ENCODE measurements around the gene ZBTB20. TPM values are rescaled to one million over a fixed set of nuclear protein-coding genes. Genes with fewer than 3 reads are reported as not detected.

The ZBTB20 gene
- total and polyA plus RNA-seq, 4 donors, result 3.1 to 57.4 (median 29.3) TPM

- no peaks in the 10 kb centered on the region for H3K36me3 ChIP-seq (ENCODE audit: control insufficient read depth, insufficient read depth, low read length)
- 100% methylated on average over 3 of the region's 3 CpGs for WGBS (ENCODE audit: insufficient coverage)
- no peak overlapping the region for H3K4me3 ChIP-seq (ENCODE audit: low read depth, low read length)
- no peaks in the 10 kb centered on the region for H3K4me1 ChIP-seq (ENCODE audit: control insufficient read depth, insufficient read depth, low read length)
- DNase-seq (ENCODE audit: low read depth in 4 of 6, low spot score in 6 of 6), result no peak
- no peaks in the 10 kb centered on the region for H3K27me3 ChIP-seq (ENCODE audit: control insufficient read depth, insufficient read depth, low read length)
- H3K27ac ChIP-seq (ENCODE audit: low read depth, low read length), result no peak overlapping the region
- peaks cover 5% of the 10 kb centered on the region for H3K9me3 ChIP-seq (ENCODE audit: control insufficient read depth, insufficient read depth, low read length)
These were observed 512.5 kb downstream of the ZBTB20 start for GRCh38 chr3:114634635-114635034.

- H3K9me3 ChIP-seq (ENCODE audit: control insufficient read depth, insufficient read depth, low read length), result peaks cover 5% of the 10 kb centered on the region
- H3K36me3 ChIP-seq (ENCODE audit: control insufficient read depth, insufficient read depth, low read length), result no peaks in the 10 kb centered on the region
- WGBS (ENCODE audit: insufficient coverage), result no CpG with 5 or more reads among the region's 1 CpG
- no peaks in the 10 kb centered on the region for H3K4me1 ChIP-seq (ENCODE audit: control insufficient read depth, insufficient read depth, low read length)
- H3K27ac ChIP-seq (ENCODE audit: low read depth, low read length), result no peak overlapping the region
- no peak for DNase-seq (ENCODE audit: low read depth in 4 of 6, low spot score in 6 of 6)
- H3K27me3 ChIP-seq (ENCODE audit: control insufficient read depth, insufficient read depth, low read length), result no peaks in the 10 kb centered on the region
- no peak overlapping the region for H3K4me3 ChIP-seq (ENCODE audit: low read depth, low read length)
These were observed 514.2 kb downstream of the ZBTB20 start for GRCh38 chr3:114632757-114633424.

GRCh38 chr3:114627770-114628169 lies 519.3 kb downstream of the ZBTB20 start:
- Histone ChIP-seq H3K36me3 (ENCODE audit: control insufficient read depth, insufficient read depth, low read length) (no peaks in the 10 kb centered on the region), H3K27ac (ENCODE audit: low read depth, low read length) (no peak overlapping the region), H3K27me3 (ENCODE audit: control insufficient read depth, insufficient read depth, low read length) (no peaks in the 10 kb centered on the region), H3K4me3 (ENCODE audit: low read depth, low read length) (no peak overlapping the region), H3K9me3 (ENCODE audit: control insufficient read depth, insufficient read depth, low read length) (no peaks in the 10 kb centered on the region), H3K4me1 (ENCODE audit: control insufficient read depth, insufficient read depth, low read length) (peaks cover 5% of the 10 kb centered on the region)
- no CpG with 5 or more reads among the region's 4 CpGs for WGBS (ENCODE audit: insufficient coverage)
- no peak for DNase-seq (ENCODE audit: low read depth in 4 of 6, low spot score in 6 of 6)

- 39% methylated on average over 3 of the region's 4 CpGs for WGBS (ENCODE audit: insufficient coverage)
- Histone ChIP-seq H3K27ac (ENCODE audit: low read depth, low read length) (no peak overlapping the region), H3K4me1 (ENCODE audit: control insufficient read depth, insufficient read depth, low read length) (peaks cover 5% of the 10 kb centered on the region)
These were observed 520.3 kb downstream of the ZBTB20 start for GRCh38 chr3:114626751-114627150.

DNA sequence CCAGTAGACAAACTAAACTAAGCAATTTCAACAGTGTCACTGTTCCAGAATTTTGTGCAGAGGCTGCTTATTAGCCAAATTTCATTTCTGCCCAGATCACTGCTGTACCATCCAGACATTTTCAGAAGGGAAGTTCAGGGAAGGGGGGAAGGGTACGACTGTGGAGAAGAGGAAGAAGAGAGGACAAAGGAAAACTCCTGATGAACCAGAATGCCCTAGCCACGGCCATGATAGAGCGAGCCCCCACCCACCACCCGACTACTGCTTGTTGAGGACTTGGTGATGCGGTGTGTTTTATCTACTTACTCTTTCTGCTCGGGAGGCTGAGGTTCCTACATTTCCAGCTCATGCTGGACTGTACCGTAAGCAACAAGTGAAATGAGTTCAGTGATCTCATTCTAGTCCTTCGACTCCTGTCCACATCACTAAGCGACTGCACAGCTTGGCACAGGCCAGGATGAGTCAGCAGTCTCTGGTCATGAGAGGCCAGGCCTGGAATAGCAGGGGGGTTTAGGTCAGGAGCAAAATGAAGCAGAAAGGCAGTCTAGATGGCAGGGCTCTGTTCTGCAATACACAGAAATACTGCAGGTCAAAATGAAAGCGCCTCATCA lies 522.4 kb downstream of the ZBTB20 start:
- Histone ChIP-seq H3K9me3 (ENCODE audit: control insufficient read depth, insufficient read depth, low read length) (no peaks in the 10 kb centered on the region), H3K36me3 (ENCODE audit: control insufficient read depth, insufficient read depth, low read length) (no peaks in the 10 kb centered on the region), H3K4me1 (ENCODE audit: control insufficient read depth, insufficient read depth, low read length) (peaks cover 5% of the 10 kb centered on the region), H3K27ac (ENCODE audit: low read depth, low read length) (peak overlapping the region; percentile 74), H3K4me3 (ENCODE audit: low read depth, low read length) (no peak overlapping the region), H3K27me3 (ENCODE audit: control insufficient read depth, insufficient read depth, low read length) (no peaks in the 10 kb centered on the region)
- DNase-seq (ENCODE audit: low read depth in 4 of 6, low spot score in 6 of 6), result peak in 3 of 6 donors; percentile 28 to 79 (median 39)
- 79% methylated on average over 4 of the region's 10 CpGs for WGBS (ENCODE audit: insufficient coverage)

More at GRCh38 chr3:114626751-114627150, 520.3 kb downstream of the ZBTB20 start:
- Histone ChIP-seq H3K36me3 (ENCODE audit: control insufficient read depth, insufficient read depth, low read length) (no peaks in the 10 kb centered on the region), H3K27me3 (ENCODE audit: control insufficient read depth, insufficient read depth, low read length) (no peaks in the 10 kb centered on the region), H3K9me3 (ENCODE audit: control insufficient read depth, insufficient read depth, low read length) (no peaks in the 10 kb centered on the region), H3K4me3 (ENCODE audit: low read depth, low read length) (no peak overlapping the region)
- no peak for DNase-seq (ENCODE audit: low read depth in 4 of 6, low spot score in 6 of 6)

GRCh38 chr3:114624047-114624445 lies 523.0 kb downstream of the ZBTB20 start:
- Histone ChIP-seq H3K4me3 (ENCODE audit: low read depth, low read length) (no peak overlapping the region), H3K4me1 (ENCODE audit: control insufficient read depth, insufficient read depth, low read length) (peaks cover 5% of the 10 kb centered on the region), H3K27me3 (ENCODE audit: control insufficient read depth, insufficient read depth, low read length) (no peaks in the 10 kb centered on the region), H3K27ac (ENCODE audit: low read depth, low read length) (peak overlapping the region; percentile 74), H3K36me3 (ENCODE audit: control insufficient read depth, insufficient read depth, low read length) (no peaks in the 10 kb centered on the region), H3K9me3 (ENCODE audit: control insufficient read depth, insufficient read depth, low read length) (no peaks in the 10 kb centered on the region)
- WGBS (ENCODE audit: insufficient coverage), result 57% methylated on average over 1 of the region's 6 CpGs
- peak in 1 of 6 donors; percentile 31 for DNase-seq (ENCODE audit: low read depth in 4 of 6, low spot score in 6 of 6)

DNA sequence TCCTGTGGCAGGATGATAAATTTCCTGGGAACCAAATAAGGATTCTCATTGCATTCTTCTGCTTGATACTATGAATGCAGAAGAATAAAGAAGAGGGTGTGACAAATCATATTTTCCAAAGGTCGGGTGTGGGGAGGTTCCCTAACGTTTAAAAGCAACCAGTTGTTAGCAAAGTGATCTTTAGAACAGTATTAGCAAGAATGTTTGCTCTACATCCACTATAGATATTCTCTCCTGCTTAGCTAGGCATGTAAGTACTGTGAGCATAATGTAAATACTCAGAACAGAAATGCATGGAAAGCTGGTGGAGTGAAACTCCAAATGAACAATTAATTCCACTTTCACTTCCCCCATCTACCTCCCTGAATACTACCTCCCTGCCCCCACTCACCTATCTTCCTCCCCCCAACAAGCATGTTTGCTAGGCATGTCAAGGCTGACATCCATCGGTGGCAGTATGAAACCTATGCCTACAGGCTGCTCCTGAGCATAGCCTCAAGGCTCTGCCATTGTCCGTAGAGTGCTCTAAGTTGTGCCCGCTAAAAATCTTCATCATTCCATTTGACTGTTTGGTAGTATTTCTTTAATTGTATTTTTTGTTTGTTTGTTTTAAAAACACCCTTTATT lies 523.6 kb downstream of the ZBTB20 start:
- peaks cover 5% of the 10 kb centered on the region for H3K4me1 ChIP-seq (ENCODE audit: control insufficient read depth, insufficient read depth, low read length)
- no peak for DNase-seq (ENCODE audit: low read depth in 4 of 6, low spot score in 6 of 6)
- no peaks in the 10 kb centered on the region for H3K9me3 ChIP-seq (ENCODE audit: control insufficient read depth, insufficient read depth, low read length)
- peak overlapping the region; percentile 74 for H3K27ac ChIP-seq (ENCODE audit: low read depth, low read length)
- H3K4me3 ChIP-seq (ENCODE audit: low read depth, low read length), result no peak overlapping the region
- H3K27me3 ChIP-seq (ENCODE audit: control insufficient read depth, insufficient read depth, low read length), result no peaks in the 10 kb centered on the region
- WGBS (ENCODE audit: insufficient coverage), result no CpG with 5 or more reads among the region's 5 CpGs
- no peaks in the 10 kb centered on the region for H3K36me3 ChIP-seq (ENCODE audit: control insufficient read depth, insufficient read depth, low read length)

GRCh38 chr3:114622001-114622400 lies 525.1 kb downstream of the ZBTB20 start:
- H3K36me3 ChIP-seq (ENCODE audit: control insufficient read depth, insufficient read depth, low read length), result no peaks in the 10 kb centered on the region
- peaks cover 5% of the 10 kb centered on the region for H3K4me1 ChIP-seq (ENCODE audit: control insufficient read depth, insufficient read depth, low read length)
- no peak overlapping the region for H3K27ac ChIP-seq (ENCODE audit: low read depth, low read length)
- no peak for DNase-seq (ENCODE audit: low read depth in 4 of 6, low spot score in 6 of 6)
- no peak overlapping the region for H3K4me3 ChIP-seq (ENCODE audit: low read depth, low read length)
- H3K9me3 ChIP-seq (ENCODE audit: control insufficient read depth, insufficient read depth, low read length), result no peaks in the 10 kb centered on the region
- WGBS (ENCODE audit: insufficient coverage), result no CpG with 5 or more reads among the region's 3 CpGs
- no peaks in the 10 kb centered on the region for H3K27me3 ChIP-seq (ENCODE audit: control insufficient read depth, insufficient read depth, low read length)

DNA sequence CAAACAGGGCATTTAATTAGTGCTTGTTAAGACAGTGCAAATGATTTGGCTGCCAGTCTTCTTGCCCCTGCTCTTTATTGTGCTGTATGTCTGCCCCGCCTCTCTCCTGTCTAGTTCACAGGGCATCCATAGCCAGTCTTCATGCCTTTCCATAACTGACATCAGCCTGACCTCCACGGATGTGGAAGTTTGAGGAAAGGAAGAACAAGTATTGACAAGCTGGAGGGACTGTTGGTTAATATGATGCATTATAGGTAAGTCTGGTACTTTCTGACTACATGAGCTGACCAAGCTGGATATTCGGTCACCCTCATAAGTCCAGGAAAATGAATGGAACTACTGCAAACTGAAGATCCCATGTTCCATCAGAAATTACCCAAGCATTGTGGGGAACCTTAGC lies 527.3 kb downstream of the ZBTB20 start:
- no peaks in the 10 kb centered on the region for H3K9me3 ChIP-seq (ENCODE audit: control insufficient read depth, insufficient read depth, low read length)
- H3K36me3 ChIP-seq (ENCODE audit: control insufficient read depth, insufficient read depth, low read length), result no peaks in the 10 kb centered on the region
- H3K27ac ChIP-seq (ENCODE audit: low read depth, low read length), result no peak overlapping the region
- WGBS (ENCODE audit: insufficient coverage), result 83% methylated on average over 2 of the region's 3 CpGs
- no peak overlapping the region for H3K4me3 ChIP-seq (ENCODE audit: low read depth, low read length)
- DNase-seq (ENCODE audit: low read depth in 4 of 6, low spot score in 6 of 6), result no peak
- no peaks in the 10 kb centered on the region for H3K27me3 ChIP-seq (ENCODE audit: control insufficient read depth, insufficient read depth, low read length)
- peaks cover 3% of the 10 kb centered on the region for H3K4me1 ChIP-seq (ENCODE audit: control insufficient read depth, insufficient read depth, low read length)

Measured in spinal cord (tissue), 10 donors.